HuH-7 (cell line): ENCODE data around the gene STARD8.

ENCODE experiments used
- DNase-seq: peaks from one replicate; pipeline ENCODE4 v3.0.0; 2011; ENCODE audit warnings: low spot score

STARD8 gene

GRCh38 chrX:68753218-68753617 lies 105.8 kb downstream of the STARD8 start:
- DNase-seq, result no peak

- no peak for DNase-seq
Observed at GRCh38 chrX:68754406-68754805, 106.9 kb downstream of the STARD8 start.

GRCh38 chrX:68755616-68756125 lies 108.2 kb downstream of the STARD8 start:
- no peak for DNase-seq

- no peak for DNase-seq
Observed at GRCh38 chrX:68757331-68757730, 109.9 kb downstream of the STARD8 start.

GRCh38 chrX:68757731-68758130 lies 110.3 kb downstream of the STARD8 start:
- no peak for DNase-seq

GRCh38 chrX:68758671-68759070 lies 111.2 kb downstream of the STARD8 start:
- DNase-seq, result no peak

GRCh38 chrX:68761086-68761485 lies 113.6 kb downstream of the STARD8 start:
- DNase-seq, result no peak

GRCh38 chrX:68762766-68763165 lies 115.3 kb downstream of the STARD8 start:
- no peak for DNase-seq

GRCh38 chrX:68763481-68763880 lies 116.0 kb downstream of the STARD8 start:
- no peak for DNase-seq
